ENCODE data around the gene FCN2.

Gene FCN2

GRCh38 chr9:134897584-134898170 lies 17.1 kb downstream of the FCN2 start:
- H3K4me1 ChIP-seq (ENCODE audit: control insufficient read depth, insufficient read depth, low read length) = no peaks in the 10 kb centered on the region
- H3K4me3 ChIP-seq (ENCODE audit: low read length) = no peak overlapping the region
- no CpG with 5 or more reads among the region's 2 CpGs for WGBS (ENCODE audit: insufficient coverage, insufficient read length)

GRCh38 chr9:134898319-134898718 lies 17.7 kb downstream of the FCN2 start:
- no CpG with 5 or more reads among the region's 2 CpGs for WGBS (ENCODE audit: insufficient coverage, insufficient read length)

More at GRCh38 chr9:134897584-134898170, 17.1 kb downstream of the FCN2 start:
- Histone ChIP-seq H3K27me3 (ENCODE audit: control insufficient read depth, insufficient read depth, low read length) (no peaks in the 10 kb centered on the region), H3K36me3 (ENCODE audit: control insufficient read depth, insufficient read depth, low read length) (no peaks in the 10 kb centered on the region), H3K27ac (ENCODE audit: low read length) (no peak overlapping the region), H3K9me3 (ENCODE audit: control insufficient read depth, insufficient read depth, low read length) (no peaks in the 10 kb centered on the region)
- no peak for DNase-seq (ENCODE audit: low read depth, low spot score)

GRCh38 chr9:134899168-134899567 lies 18.6 kb downstream of the FCN2 start:
- Histone ChIP-seq H3K4me1 (ENCODE audit: control insufficient read depth, insufficient read depth, low read length) (no peaks in the 10 kb centered on the region), H3K36me3 (ENCODE audit: control insufficient read depth, insufficient read depth, low read length) (no peaks in the 10 kb centered on the region), H3K27ac (ENCODE audit: low read length) (no peak overlapping the region), H3K4me3 (ENCODE audit: low read length) (no peak overlapping the region), H3K9me3 (ENCODE audit: control insufficient read depth, insufficient read depth, low read length) (no peaks in the 10 kb centered on the region), H3K27me3 (ENCODE audit: control insufficient read depth, insufficient read depth, low read length) (no peaks in the 10 kb centered on the region)
- no peak for DNase-seq (ENCODE audit: low read depth, low spot score)
- WGBS (ENCODE audit: insufficient coverage, insufficient read length) = no CpG with 5 or more reads among the region's 3 CpGs

More at GRCh38 chr9:134898319-134898718, 17.7 kb downstream of the FCN2 start:
- DNase-seq (ENCODE audit: low read depth, low spot score) = no peak
- H3K36me3 ChIP-seq (ENCODE audit: control insufficient read depth, insufficient read depth, low read length) = no peaks in the 10 kb centered on the region
- H3K27ac ChIP-seq (ENCODE audit: low read length) = no peak overlapping the region
- no peak overlapping the region for H3K4me3 ChIP-seq (ENCODE audit: low read length)
- H3K9me3 ChIP-seq (ENCODE audit: control insufficient read depth, insufficient read depth, low read length) = no peaks in the 10 kb centered on the region
- no peaks in the 10 kb centered on the region for H3K4me1 ChIP-seq (ENCODE audit: control insufficient read depth, insufficient read depth, low read length)
- no peaks in the 10 kb centered on the region for H3K27me3 ChIP-seq (ENCODE audit: control insufficient read depth, insufficient read depth, low read length)

- Histone ChIP-seq H3K27ac (ENCODE audit: low read length) (no peak overlapping the region), H3K36me3 (ENCODE audit: control insufficient read depth, insufficient read depth, low read length) (no peaks in the 10 kb centered on the region), H3K4me3 (ENCODE audit: low read length) (no peak overlapping the region), H3K4me1 (ENCODE audit: control insufficient read depth, insufficient read depth, low read length) (no peaks in the 10 kb centered on the region), H3K9me3 (ENCODE audit: control insufficient read depth, insufficient read depth, low read length) (no peaks in the 10 kb centered on the region), H3K27me3 (ENCODE audit: control insufficient read depth, insufficient read depth, low read length) (no peaks in the 10 kb centered on the region)
- DNase-seq (ENCODE audit: low read depth, low spot score) = no peak
- WGBS (ENCODE audit: insufficient coverage, insufficient read length) = no CpG with 5 or more reads among the region's 1 CpG
These were observed 19.2 kb downstream of the FCN2 start for GRCh38 chr9:134899818-134900217.

- WGBS (ENCODE audit: insufficient coverage, insufficient read length) = no CpG with 5 or more reads among the region's 3 CpGs
- DNase-seq (ENCODE audit: low read depth, low spot score) = no peak
- H3K9me3 ChIP-seq (ENCODE audit: control insufficient read depth, insufficient read depth, low read length) = no peaks in the 10 kb centered on the region
- H3K4me1 ChIP-seq (ENCODE audit: control insufficient read depth, insufficient read depth, low read length) = no peaks in the 10 kb centered on the region
- no peak overlapping the region for H3K4me3 ChIP-seq (ENCODE audit: low read length)
- H3K27ac ChIP-seq (ENCODE audit: low read length) = no peak overlapping the region
- H3K36me3 ChIP-seq (ENCODE audit: control insufficient read depth, insufficient read depth, low read length) = no peaks in the 10 kb centered on the region
- H3K27me3 ChIP-seq (ENCODE audit: control insufficient read depth, insufficient read depth, low read length) = no peaks in the 10 kb centered on the region
These were observed 22.3 kb downstream of the FCN2 start for GRCh38 chr9:134902936-134903335.

- Histone ChIP-seq H3K27ac (ENCODE audit: low read length) (no peak overlapping the region), H3K4me1 (ENCODE audit: control insufficient read depth, insufficient read depth, low read length) (no peaks in the 10 kb centered on the region)
- no peak for DNase-seq (ENCODE audit: low read depth, low spot score)
These were observed 28.1 kb downstream of the FCN2 start for GRCh38 chr9:134908524-134909309.

GRCh38 chr9:134909511-134910481 lies 29.2 kb downstream of the FCN2 start:
- H3K9me3 ChIP-seq (ENCODE audit: control insufficient read depth, insufficient read depth, low read length) = no peaks in the 10 kb centered on the region
- no peak overlapping the region for H3K4me3 ChIP-seq (ENCODE audit: low read length)
- no peak overlapping the region for H3K27ac ChIP-seq (ENCODE audit: low read length)
- no peaks in the 10 kb centered on the region for H3K4me1 ChIP-seq (ENCODE audit: control insufficient read depth, insufficient read depth, low read length)
- no peak for DNase-seq (ENCODE audit: low read depth, low spot score)
- no peaks in the 10 kb centered on the region for H3K36me3 ChIP-seq (ENCODE audit: control insufficient read depth, insufficient read depth, low read length)
- WGBS (ENCODE audit: insufficient coverage, insufficient read length) = no CpG with 5 or more reads among the region's 24 CpGs
- H3K27me3 ChIP-seq (ENCODE audit: control insufficient read depth, insufficient read depth, low read length) = no peaks in the 10 kb centered on the region

More at GRCh38 chr9:134908524-134909309, 28.1 kb downstream of the FCN2 start:
- Histone ChIP-seq H3K36me3 (ENCODE audit: control insufficient read depth, insufficient read depth, low read length) (no peaks in the 10 kb centered on the region), H3K4me3 (ENCODE audit: low read length) (no peak overlapping the region), H3K9me3 (ENCODE audit: control insufficient read depth, insufficient read depth, low read length) (no peaks in the 10 kb centered on the region), H3K27me3 (ENCODE audit: control insufficient read depth, insufficient read depth, low read length) (no peaks in the 10 kb centered on the region)
- no CpG with 5 or more reads among the region's 13 CpGs for WGBS (ENCODE audit: insufficient coverage, insufficient read length)

GRCh38 chr9:134912126-134912840 lies 31.7 kb downstream of the FCN2 start:
- no peaks in the 10 kb centered on the region for H3K27me3 ChIP-seq (ENCODE audit: control insufficient read depth, insufficient read depth, low read length)
- no peaks in the 10 kb centered on the region for H3K36me3 ChIP-seq (ENCODE audit: control insufficient read depth, insufficient read depth, low read length)
- H3K4me3 ChIP-seq (ENCODE audit: low read length) = no peak overlapping the region
- DNase-seq (ENCODE audit: low read depth, low spot score) = no peak
- H3K4me1 ChIP-seq (ENCODE audit: control insufficient read depth, insufficient read depth, low read length) = no peaks in the 10 kb centered on the region
- no CpG with 5 or more reads among the region's 20 CpGs for WGBS (ENCODE audit: insufficient coverage, insufficient read length)
- H3K27ac ChIP-seq (ENCODE audit: low read length) = no peak overlapping the region
- no peaks in the 10 kb centered on the region for H3K9me3 ChIP-seq (ENCODE audit: control insufficient read depth, insufficient read depth, low read length)

GRCh38 chr9:134913041-134913712 lies 32.6 kb downstream of the FCN2 start:
- Histone ChIP-seq H3K4me3 (ENCODE audit: low read length) (no peak overlapping the region), H3K4me1 (ENCODE audit: control insufficient read depth, insufficient read depth, low read length) (no peaks in the 10 kb centered on the region), H3K36me3 (ENCODE audit: control insufficient read depth, insufficient read depth, low read length) (no peaks in the 10 kb centered on the region), H3K27ac (ENCODE audit: low read length) (no peak overlapping the region), H3K27me3 (ENCODE audit: control insufficient read depth, insufficient read depth, low read length) (no peaks in the 10 kb centered on the region), H3K9me3 (ENCODE audit: control insufficient read depth, insufficient read depth, low read length) (no peaks in the 10 kb centered on the region)
- DNase-seq (ENCODE audit: low read depth, low spot score) = no peak
- no CpG with 5 or more reads among the region's 22 CpGs for WGBS (ENCODE audit: insufficient coverage, insufficient read length)

All from iPS DF 6.9 (cell line).